ENCODE results near the gene SGO2. TPM values are rescaled to one million over a fixed set of nuclear protein-coding genes. Genes with fewer than 3 reads are reported as not detected.
"Not testable (repeated sequence)": the region's sequence is repeated elsewhere in the genome, so short reads cannot be mapped to it uniquely, and the experiment has no call there.

SGO2 gene
- total RNA-seq, 4 donors from 2014 or later: 2.2 to 10.7 (median 5.6) TPM

GRCh38 chr2:200624658-200625057 is 98.7 kb downstream of the SGO2 start:
- 77 to 94% methylated on average over 3 of the region's 3 CpGs for WGBS, 2 donors
- Histone ChIP-seq H3K4me3 (no peak overlapping the region), H3K27ac (no peak overlapping the region), H3K9me3 (no peaks in the 10 kb centered on the region), H3K27me3 (no peaks in the 10 kb centered on the region), H3K36me3 (peaks cover 0 to 24% (median 0%) of the 10 kb centered on the region in 3 donors), H3K4me1 (no peaks in the 10 kb centered on the region)
- no peak for DNase-seq
- TF ChIP-seq POLR2A (IDR thresholded peaks at IDR 0.05) (no peak), CTCF (IDR thresholded peaks at IDR 0.05) (no peak)
- intact Hi-C loops (cut with DNase I): no loop called here

- Histone ChIP-seq H3K4me1 (no peaks in the 10 kb centered on the region), H3K4me3 (no peak overlapping the region), H3K36me3 (peaks cover 0 to 24% (median 0%) of the 10 kb centered on the region in 3 donors), H3K9me3 (no peaks in the 10 kb centered on the region), H3K27ac (no peak overlapping the region), H3K27me3 (no peaks in the 10 kb centered on the region)
- no peak for DNase-seq
- intact Hi-C loops (cut with DNase I): no loop called here
- TF ChIP-seq CTCF (IDR thresholded peaks at IDR 0.05): no peak
- TF ChIP-seq POLR2A (IDR thresholded peaks at IDR 0.05): no peak
- WGBS, 2 donors: 61 to 67% methylated on average over 2 of the region's 2 CpGs
Measured at GRCh38 chr2:200625282-200625681, 99.3 kb downstream of the SGO2 start.

- H3K9me3 ChIP-seq: no peaks in the 10 kb centered on the region
- DNase-seq: no peak
- WGBS, 2 donors: 62 to 65% methylated on average over 2 of the region's 2 CpGs
- H3K27ac ChIP-seq: no peak overlapping the region
- no peak for TF ChIP-seq POLR2A (IDR thresholded peaks at IDR 0.05)
- no peak for TF ChIP-seq CTCF (IDR thresholded peaks at IDR 0.05)
- H3K27me3 ChIP-seq: no peaks in the 10 kb centered on the region
- H3K4me3 ChIP-seq: no peak overlapping the region
- intact Hi-C loops (cut with DNase I): no loop called here
- H3K36me3 ChIP-seq: peaks cover 0 to 24% (median 0%) of the 10 kb centered on the region in 3 donors
- no peaks in the 10 kb centered on the region for H3K4me1 ChIP-seq
Measured at GRCh38 chr2:200625958-200626363, 100.0 kb downstream of the SGO2 start.

GRCh38 chr2:200627110-200627770 is 101.2 kb downstream of the SGO2 start:
- H3K36me3 ChIP-seq: peaks cover 0 to 24% (median 0%) of the 10 kb centered on the region in 3 donors
- H3K27me3 ChIP-seq: no peaks in the 10 kb centered on the region
- H3K4me1 ChIP-seq: no peaks in the 10 kb centered on the region
- 53 to 56% methylated on average over 3 of the region's 4 CpGs for WGBS, 2 donors
- no peak overlapping the region for H3K4me3 ChIP-seq
- no peak for DNase-seq
- intact Hi-C loops (cut with DNase I): no loop called here
- no peaks in the 10 kb centered on the region for H3K9me3 ChIP-seq
- TF ChIP-seq POLR2A (IDR thresholded peaks at IDR 0.05) (no peak), CTCF (IDR thresholded peaks at IDR 0.05) (no peak)
- no peak overlapping the region for H3K27ac ChIP-seq

GRCh38 chr2:200628461-200628860 is 102.5 kb downstream of the SGO2 start:
- not testable (repeated sequence) for DNase-seq, H3K4me3 ChIP-seq

More at GRCh38 chr2:200628461-200628860, 102.5 kb downstream of the SGO2 start:
- H3K9me3 ChIP-seq; H3K4me1 ChIP-seq; intact Hi-C loops (cut with DNase I); H3K27me3 ChIP-seq; H3K27ac ChIP-seq: not testable (repeated sequence)
- peaks cover 0 to 21% (median 0%) of the 10 kb centered on the region in 3 donors for H3K36me3 ChIP-seq
- WGBS, 2 donors: 47 to 53% methylated on average over 3 of the region's 4 CpGs
